ENCODE results near the gene TCIRG1.

- no peak for TF ChIP-seq CTCF (IDR thresholded peaks at IDR 0.05; ENCODE audit: low read depth, low read length)
- no peak for TF ChIP-seq MAX (IDR thresholded peaks at IDR 0.05; ENCODE audit: low read depth, low read length)
- TF ChIP-seq POLR2A (IDR thresholded peaks at IDR 0.05; ENCODE audit: extremely low read depth, insufficient read length), result no peak
- no peak for TF ChIP-seq MYC (IDR thresholded peaks at IDR 0.05; ENCODE audit: low read depth, low read length)
Measured at GRCh38 chr11:68011051-68011943, 27.5 kb upstream of the TCIRG1 start.
